Neural progenitor cell (in vitro differentiated cells): ENCODE measurements around the gene TUBD1. TPM values are rescaled to one million over a fixed set of nuclear protein-coding genes. Genes with fewer than 3 reads are reported as not detected.

Experiments
- DNase-seq: peaks from one replicate; pipeline ENCODE4 v3.0.0-alpha.2; 2016; ENCODE audit warnings: low spot score
- H2AFZ ChIP-seq: fragments of 200-600 bp; sonication (generic); replicated peaks from 2 replicates; pipeline ENCODE4 v1.6.1; 2016; ENCODE audit warnings: antibody characterized with exemption
- H3F3A ChIP-seq: fragments of 200-600 bp; sonication (generic); 2 replicates; pipeline ENCODE4 v1.6.1; 2016; ENCODE audit warnings: antibody characterized with exemption, low read depth
- H3K27ac ChIP-seq: fragments of 200-600 bp; sonication (generic); 2 replicates; pipeline ENCODE4 v1.5.1; 2016; ENCODE audit warnings: mild to moderate bottlenecking
- H3K27me3 ChIP-seq: fragments of 200-600 bp; sonication (generic); 2 replicates; pipeline ENCODE4 v1.6.1; 2016; ENCODE audit warnings: mild to moderate bottlenecking, moderate library complexity
- H3K36me3 ChIP-seq: fragments of 200-600 bp; sonication (generic); 2 replicates; pipeline ENCODE4 v1.5.1; 2016
- H3K4me1 ChIP-seq: fragments of 200-600 bp; sonication (generic); 2 replicates; pipeline ENCODE4 v1.6.1; 2016; ENCODE audit warnings: mixed run types
- H3K4me2 ChIP-seq: fragments of 200-600 bp; sonication (generic); 2 replicates; pipeline ENCODE4 v1.6.1; 2016
- H3K4me3 ChIP-seq: fragments of 200-600 bp; sonication (generic); 2 replicates; pipeline ENCODE4 v1.5.1; 2016
- H3K79me2 ChIP-seq: fragments of 200-600 bp; sonication (generic); 2 replicates; pipeline ENCODE4 v1.6.1; 2016; ENCODE audit warnings: low read depth
- H3K9ac ChIP-seq: fragments of 200-600 bp; sonication (generic); 2 replicates; pipeline ENCODE4 v1.6.1; 2016
- H3K9me3 ChIP-seq: fragments of 200-600 bp; sonication (generic); 2 replicates; pipeline ENCODE4 v1.5.1; 2016; ENCODE audit warnings: low read depth
- H4K20me1 ChIP-seq: fragments of 200-600 bp; sonication (generic); 2 replicates; pipeline ENCODE4 v1.6.1; 2016; ENCODE audit warnings: low read depth
- H3K27ac Mint-ChIP-seq: 3 replicates; pipeline ENCODE4 v1.8.0; 2021; ENCODE audit warnings: mixed read lengths
- H3K27me3 Mint-ChIP-seq: 2 replicates; pipeline ENCODE4 v1.8.0; 2022; ENCODE audit warnings: low read depth, mild to moderate bottlenecking, inconsistent platforms, moderate library complexity, mixed read lengths; ENCODE audit not compliant: insufficient read depth
- H3K36me3 Mint-ChIP-seq: 3 replicates; pipeline ENCODE4 v1.8.0; 2021; ENCODE audit warnings: mixed read lengths
- H3K4me1 Mint-ChIP-seq: 3 replicates; pipeline ENCODE4 v1.8.0; 2021; ENCODE audit warnings: mixed read lengths
- H3K4me3 Mint-ChIP-seq: 3 replicates; pipeline ENCODE4 v1.8.0; 2021; ENCODE audit warnings: mild to moderate bottlenecking, moderate library complexity, mixed read lengths
- H3K9me3 Mint-ChIP-seq: 3 replicates; pipeline ENCODE4 v1.8.0; 2020; ENCODE audit warnings: mixed read lengths
- CTCF ChIP-seq: fragments of 200-600 bp; sonication (generic); IDR thresholded peaks from 2 replicates; pipeline ENCODE4 v1.5.1; 2017; ENCODE audit warnings: antibody characterized with exemption, mild to moderate bottlenecking
- EZH2 ChIP-seq: fragments of 200-600 bp; sonication (generic); IDR thresholded peaks from 2 replicates; pipeline ENCODE4 v1.6.1; 2017; ENCODE audit warnings: antibody characterized with exemption, mild to moderate bottlenecking, moderate library complexity
- EZH2phosphoT487 ChIP-seq: fragments of 200-600 bp; sonication (generic); IDR thresholded peaks from 2 replicates; pipeline ENCODE4 v1.6.1; 2017; ENCODE audit warnings: antibody characterized with exemption
- total RNA-seq: library from RNA; depleted of rRNA; stranded (reverse); fragments of >200 nt; gene quantifications from 2 replicates; pipeline ENCODE4 v1.2.3, GENCODE V29; 2015; ENCODE audit warnings: low replicate concordance

TUBD1 gene
- total RNA-seq, 1 donor from 2014 or later = 32.6 TPM

GRCh38 chr17:59846394-59847165 is 46.2 kb downstream of the TUBD1 start:
- Histone ChIP-seq H4K20me1 (no peaks in the 10 kb centered on the region), H2AFZ (no peak overlapping the region), H3K27me3 (no peaks in the 10 kb centered on the region), H3K4me2 (no peak overlapping the region), H3K9me3 (no peaks in the 10 kb centered on the region), H3K36me3 (no peaks in the 10 kb centered on the region), H3K79me2 (no peaks in the 10 kb centered on the region), H3K9ac (no peak overlapping the region), H3K4me3 (no peak overlapping the region), H3K4me1 (peaks cover 3% of the 10 kb centered on the region), H3F3A (peaks cover 7% of the 10 kb centered on the region), H3K27ac (no peak overlapping the region)
- peaks cover 6% of the 10 kb centered on the region for H3K36me3 Mint-ChIP-seq
- TF ChIP-seq EZH2 (no peak), CTCF (no peak), EZH2phosphoT487 (no peak)
- H3K4me1 Mint-ChIP-seq = peaks cover 5% of the 10 kb centered on the region
- no peaks in the 10 kb centered on the region for H3K9me3 Mint-ChIP-seq
- H3K4me3 Mint-ChIP-seq = no peak overlapping the region
- no peak overlapping the region for H3K27ac Mint-ChIP-seq
- peaks cover 2% of the 10 kb centered on the region for H3K27me3 Mint-ChIP-seq
- DNase-seq = no peak

GRCh38 chr17:59845595-59846393 is 46.9 kb downstream of the TUBD1 start:
- no peak for DNase-seq
- Histone ChIP-seq H2AFZ (no peak overlapping the region), H3K9me3 (no peaks in the 10 kb centered on the region), H3K4me1 (peaks cover 8% of the 10 kb centered on the region), H3K27me3 (no peaks in the 10 kb centered on the region), H3K79me2 (no peaks in the 10 kb centered on the region), H3F3A (peaks cover 7% of the 10 kb centered on the region), H3K4me2 (no peak overlapping the region), H3K9ac (no peak overlapping the region), H4K20me1 (no peaks in the 10 kb centered on the region), H3K4me3 (no peak overlapping the region), H3K27ac (no peak overlapping the region), H3K36me3 (no peaks in the 10 kb centered on the region)
- Mint-ChIP-seq H3K4me3 (no peak overlapping the region), H3K9me3 (no peaks in the 10 kb centered on the region), H3K36me3 (peaks cover 11% of the 10 kb centered on the region), H3K27ac (no peak overlapping the region), H3K4me1 (peaks cover 12% of the 10 kb centered on the region), H3K27me3 (peaks cover 2% of the 10 kb centered on the region)
- TF ChIP-seq EZH2 (no peak), EZH2phosphoT487 (no peak), CTCF (no peak)

GRCh38 chr17:59844884-59845594 is 47.7 kb downstream of the TUBD1 start:
- H3K4me1 Mint-ChIP-seq = peaks cover 20% of the 10 kb centered on the region

More at GRCh38 chr17:59844884-59845594, 47.7 kb downstream of the TUBD1 start:
- H3K4me1 ChIP-seq = peaks cover 16% of the 10 kb centered on the region
- Mint-ChIP-seq H3K9me3 (no peaks in the 10 kb centered on the region), H3K4me3 (no peak overlapping the region), H3K36me3 (peaks cover 13% of the 10 kb centered on the region), H3K27ac (no peak overlapping the region), H3K27me3 (peaks cover 2% of the 10 kb centered on the region)
- no peak overlapping the region for H3K4me3 ChIP-seq
- H3K36me3 ChIP-seq = no peaks in the 10 kb centered on the region
- no peak for DNase-seq
- no peak overlapping the region for H2AFZ ChIP-seq
- no peak for TF ChIP-seq EZH2
- no peak for TF ChIP-seq EZH2phosphoT487
- no peak for TF ChIP-seq CTCF
- H3K79me2 ChIP-seq = peaks cover 5% of the 10 kb centered on the region
- no peaks in the 10 kb centered on the region for H4K20me1 ChIP-seq
- H3K9ac ChIP-seq = no peak overlapping the region
- peaks cover 14% of the 10 kb centered on the region for H3F3A ChIP-seq
- H3K9me3 ChIP-seq = no peaks in the 10 kb centered on the region
- no peak overlapping the region for H3K27ac ChIP-seq
- H3K27me3 ChIP-seq = no peaks in the 10 kb centered on the region
- H3K4me2 ChIP-seq = no peak overlapping the region
